ENCODE data around the gene HSD17B14.

Gene HSD17B14

DNA sequence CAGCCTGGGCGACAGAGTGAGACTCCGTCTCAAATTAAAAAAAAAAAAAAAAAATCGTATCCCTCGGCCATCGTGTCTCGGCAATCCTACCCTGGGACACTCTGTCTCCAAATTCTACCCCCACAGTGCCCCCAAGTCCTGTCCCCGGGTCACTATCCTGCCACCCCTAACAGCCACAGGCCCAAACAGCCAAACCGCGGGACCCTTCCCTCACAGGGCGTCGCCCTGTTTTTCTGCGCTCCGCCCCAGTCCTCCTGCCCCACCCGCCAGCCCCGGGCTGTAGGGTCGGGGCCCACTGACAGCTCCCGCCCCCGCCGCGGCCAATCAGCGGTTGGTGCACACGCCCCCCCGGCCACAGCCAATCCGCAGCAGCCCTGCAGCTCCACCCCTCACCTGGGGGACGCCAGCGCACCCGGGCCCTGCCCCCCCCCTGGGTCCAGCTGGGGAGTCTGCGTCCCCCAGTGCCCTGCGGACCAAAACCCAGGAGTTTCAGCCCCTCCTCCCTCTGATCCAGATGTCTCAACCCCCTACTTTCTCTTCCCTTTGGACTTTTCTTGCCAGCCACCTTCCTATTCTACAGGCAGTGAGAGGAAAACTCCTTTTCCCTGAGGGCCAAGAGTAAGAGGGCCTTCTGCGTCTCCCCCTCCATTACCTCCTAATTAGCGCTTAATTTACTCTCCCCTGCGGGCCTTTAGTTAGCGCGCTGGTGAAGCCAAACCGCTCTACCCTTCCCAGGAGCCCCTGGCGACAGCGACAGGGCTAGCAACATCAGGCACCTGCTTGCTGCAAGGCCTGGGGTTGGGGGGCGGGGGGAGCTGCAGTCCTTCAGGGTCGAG lies 24.0 kb downstream of the HSD17B14 start:
- peak overlapping the region; percentile 44 for H2AFZ ChIP-seq (ENCODE audit: low read depth, low read length)
- H4K20me1 ChIP-seq (ENCODE audit: insufficient read depth, low read length): no peaks in the 10 kb centered on the region
- peak overlapping the region; percentile 38 for H3K9ac ChIP-seq (ENCODE audit: low read length)
- peaks cover 24% of the 10 kb centered on the region for H3K79me2 ChIP-seq (ENCODE audit: low read length)
- H3K27me3 ChIP-seq (ENCODE audit: low read depth, low read length): no peaks in the 10 kb centered on the region
- H3K27ac ChIP-seq (ENCODE audit: low read length): peak overlapping the region; percentile 40
- TF ChIP-seq EZH2phosphoT487 (IDR thresholded peaks at IDR 0.05; ENCODE audit: low read depth): no peak
- TF ChIP-seq CTCF (IDR thresholded peaks at IDR 0.05; ENCODE audit: low read depth, low read length): no peak
- peaks cover 17% of the 10 kb centered on the region for H3K4me1 ChIP-seq (ENCODE audit: low read length)
- H3K36me3 ChIP-seq (replicated peaks; ENCODE audit: low read depth, low read length): no peaks in the 10 kb centered on the region
- H3K4me2 ChIP-seq (ENCODE audit: low read length): peak overlapping the region; percentile 90
- H3K4me3 ChIP-seq (ENCODE audit: low read length): peak overlapping the region; percentile 92
- H3K9me3 ChIP-seq (ENCODE audit: insufficient read depth, low read length): no peaks in the 10 kb centered on the region

DNA sequence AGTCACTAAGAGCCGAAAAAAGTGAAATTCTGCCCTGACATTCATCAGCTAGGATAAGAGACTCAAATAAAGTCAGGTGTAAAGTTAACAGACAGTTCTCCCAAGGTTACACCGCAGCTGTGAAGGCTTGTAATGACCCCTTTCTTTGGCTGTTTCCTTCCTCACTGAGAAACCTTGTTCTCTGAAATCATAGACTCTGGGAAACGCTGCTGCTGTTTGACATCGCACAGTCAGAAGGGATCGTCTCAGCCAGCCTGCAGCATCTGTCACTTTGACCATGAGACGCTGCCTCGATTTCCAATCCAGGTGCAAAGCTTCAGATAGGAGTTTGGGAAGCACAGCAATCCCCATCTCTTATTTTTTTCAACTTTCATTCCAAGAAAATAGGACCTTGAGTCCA lies 26.1 kb downstream of the HSD17B14 start:
- Histone ChIP-seq H2AFZ (ENCODE audit: low read depth, low read length) (peak overlapping the region; percentile 54), H4K20me1 (ENCODE audit: insufficient read depth, low read length) (no peaks in the 10 kb centered on the region), H3K27ac (ENCODE audit: low read length) (peak overlapping the region; percentile 34), H3K4me1 (ENCODE audit: low read length) (peaks cover 17% of the 10 kb centered on the region), H3K9me3 (ENCODE audit: insufficient read depth, low read length) (no peaks in the 10 kb centered on the region), H3K4me2 (ENCODE audit: low read length) (peak overlapping the region; percentile 90), H3K9ac (ENCODE audit: low read length) (peak overlapping the region; percentile 91), H3K27me3 (ENCODE audit: low read depth, low read length) (no peaks in the 10 kb centered on the region), H3K79me2 (ENCODE audit: low read length) (peaks cover 24% of the 10 kb centered on the region), H3K36me3 (replicated peaks; ENCODE audit: low read depth, low read length) (peaks cover 5% of the 10 kb centered on the region), H3K4me3 (ENCODE audit: low read length) (peak overlapping the region; percentile 92)
- TF ChIP-seq EZH2phosphoT487 (IDR thresholded peaks at IDR 0.05; ENCODE audit: low read depth) (no peak), CTCF (IDR thresholded peaks at IDR 0.05; ENCODE audit: low read depth, low read length) (no peak)

DNA sequence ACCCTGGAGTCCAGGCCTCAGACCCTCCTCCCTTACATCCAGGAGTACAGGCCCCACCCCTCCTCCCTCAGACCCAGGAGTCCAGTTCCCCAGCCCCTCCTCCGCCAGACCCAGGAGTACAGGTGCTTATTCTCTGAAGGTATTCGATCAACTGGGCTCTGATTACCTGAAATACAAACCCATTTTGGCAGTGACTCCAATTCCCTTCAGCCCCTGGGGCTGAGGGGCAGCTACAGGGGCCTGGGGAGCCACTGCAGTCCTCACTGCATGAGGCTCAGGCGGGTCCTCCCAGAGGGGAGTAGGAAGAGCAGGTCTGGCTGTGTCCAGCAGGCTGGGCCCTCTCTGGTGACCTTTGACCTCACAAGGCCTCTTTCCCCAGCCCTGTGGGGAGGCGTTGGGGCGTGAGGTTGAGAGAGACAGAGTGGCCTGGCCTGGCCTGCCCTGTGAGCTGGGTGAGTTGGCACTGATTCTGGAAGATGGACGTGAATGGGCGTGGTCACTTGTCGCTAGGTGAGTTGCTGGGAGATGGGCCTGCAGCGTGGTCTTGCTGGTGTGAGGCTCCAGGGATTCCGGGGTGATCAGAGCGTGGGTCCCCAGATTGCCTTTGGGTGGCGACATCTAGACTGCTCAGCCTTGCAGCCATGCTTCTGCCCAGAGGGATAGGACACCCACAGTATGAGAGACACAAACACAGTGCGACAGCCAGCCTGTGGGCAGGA lies 28.5 kb downstream of the HSD17B14 start:
- Histone ChIP-seq H3K79me2 (ENCODE audit: low read length) (peaks cover 24% of the 10 kb centered on the region), H3K4me2 (ENCODE audit: low read length) (no peak overlapping the region), H2AFZ (ENCODE audit: low read depth, low read length) (no peak overlapping the region), H3K4me1 (ENCODE audit: low read length) (peaks cover 17% of the 10 kb centered on the region), H3K9me3 (ENCODE audit: insufficient read depth, low read length) (no peaks in the 10 kb centered on the region), H3K9ac (ENCODE audit: low read length) (no peak overlapping the region), H4K20me1 (ENCODE audit: insufficient read depth, low read length) (no peaks in the 10 kb centered on the region), H3K27me3 (ENCODE audit: low read depth, low read length) (no peaks in the 10 kb centered on the region), H3K36me3 (replicated peaks; ENCODE audit: low read depth, low read length) (peaks cover 7% of the 10 kb centered on the region), H3K4me3 (ENCODE audit: low read length) (no peak overlapping the region), H3K27ac (ENCODE audit: low read length) (no peak overlapping the region)
- TF ChIP-seq EZH2phosphoT487 (IDR thresholded peaks at IDR 0.05; ENCODE audit: low read depth) (no peak), CTCF (IDR thresholded peaks at IDR 0.05; ENCODE audit: low read depth, low read length) (peak; percentile 28; the same call in 1 of the 2 replicates)

Data from OCI-LY3 (cell line).